ENCODE results near the gene HOXB3.

The HOXB3 gene

GRCh38 chr17:48632579-48633265 is 42.7 kb upstream of the HOXB3 start:
- no peak for DNase-seq (ENCODE audit: low spot score)
- no peak for TF ChIP-seq CTCF (IDR thresholded peaks at IDR 0.05; ENCODE audit: extremely low read depth, missing control alignments)

- DNase-seq (ENCODE audit: low spot score): no peak
- no peak for TF ChIP-seq CTCF (IDR thresholded peaks at IDR 0.05; ENCODE audit: extremely low read depth, missing control alignments)
Observed at GRCh38 chr17:48631693-48632578, 41.9 kb upstream of the HOXB3 start.

- no peak for TF ChIP-seq CTCF (IDR thresholded peaks at IDR 0.05; ENCODE audit: extremely low read depth, missing control alignments)
- DNase-seq (ENCODE audit: low spot score): no peak
Observed at GRCh38 chr17:48630925-48631692, 41.1 kb upstream of the HOXB3 start.

- no peak for DNase-seq (ENCODE audit: low spot score)
- no peak for TF ChIP-seq CTCF (IDR thresholded peaks at IDR 0.05; ENCODE audit: extremely low read depth, missing control alignments)
Observed at GRCh38 chr17:48630009-48630924, 40.2 kb upstream of the HOXB3 start.

GRCh38 chr17:48629411-48629759 is 39.3 kb upstream of the HOXB3 start:
- no peak for TF ChIP-seq CTCF (IDR thresholded peaks at IDR 0.05; ENCODE audit: extremely low read depth, missing control alignments)
- no peak for DNase-seq (ENCODE audit: low spot score)

- DNase-seq (ENCODE audit: low spot score): no peak
- no peak for TF ChIP-seq CTCF (IDR thresholded peaks at IDR 0.05; ENCODE audit: extremely low read depth, missing control alignments)
Observed at GRCh38 chr17:48628649-48629410, 38.8 kb upstream of the HOXB3 start.
